Colonic mucosa (tissue), 4 donors: ENCODE measurements around the gene CEP95. TPM values are rescaled to one million over a fixed set of nuclear protein-coding genes. Genes with fewer than 3 reads are reported as not detected.

Source experiments
- DNase-seq: peaks from one replicate; pipeline ENCODE4 v3.0.0-alpha.2; 2020
- H3K27ac ChIP-seq: fragments of 200-600 bp; one replicate; pipeline ENCODE4 v1.8.0; 2021
- H3K27me3 ChIP-seq: fragments of 200-600 bp; one replicate; pipeline ENCODE4 v1.8.0; 2021
- H3K36me3 ChIP-seq: fragments of 200-600 bp; one replicate; pipeline ENCODE4 v1.8.0; 2021
- H3K4me1 ChIP-seq: fragments of 200-600 bp; one replicate; pipeline ENCODE4 v1.8.0; 2021; ENCODE audit warnings: mild to moderate bottlenecking
- H3K4me3 ChIP-seq: fragments of 200-600 bp; one replicate; pipeline ENCODE4 v1.8.0; 2021
- H3K9ac ChIP-seq, 2 donors: one replicate each; pipeline ENCODE4 v1.7.0; 2013; ENCODE audit warnings: control low read depth in 2 of 2, low read depth in 2 of 2, low read length in 2 of 2
- H3K9me3 ChIP-seq: fragments of 200-600 bp; one replicate; pipeline ENCODE4 v1.8.0; 2021
- CTCF ChIP-seq: fragments of 200-600 bp; IDR thresholded peaks from one replicate; pipeline ENCODE4 v1.8.0; 2022; ENCODE audit warnings: antibody characterized with exemption, mild to moderate bottlenecking
- intact Hi-C: fragments of 100-400 bp; cut with DNase I; formaldehyde crosslinking; loops from one replicate; pipeline ENCODE4 v1.14.1; 2022
- total RNA-seq, 2 donors: library from RNA; stranded (reverse); fragmentation: NEBNext Ultra II Directional in 1 of 2; extraction: Animal tissue kit (Norgen Biotek cat#: 25700) in 1 of 2; gene quantifications; one replicate each; pipeline ENCODE4 v1.2.1, GENCODE V29; 2021
- donor health status: healthy.
- donor health status: DM: no; HTN: no; CAD: no.
- donor health status: DM: no; HTN: no; CAD: no.

Gene CEP95
- total RNA-seq, 2 donors from 2014 or later = 26.4 to 28.5 TPM

GRCh38 chr17:64515419-64515818, 8.6 kb downstream of the CEP95 start:
- TF ChIP-seq CTCF = no peak
- H3K27me3 ChIP-seq = no peaks in the 10 kb centered on the region
- no peaks in the 10 kb centered on the region for H3K4me1 ChIP-seq
- intact Hi-C loops = no loop called here
- no peak overlapping the region for H3K27ac ChIP-seq
- H3K9me3 ChIP-seq = no peaks in the 10 kb centered on the region
- DNase-seq = no peak
- H3K9ac ChIP-seq = no peak overlapping the region
- H3K4me3 ChIP-seq = no peak overlapping the region
- peaks cover 4% of the 10 kb centered on the region for H3K36me3 ChIP-seq

GRCh38 chr17:64515829-64516228, 9.1 kb downstream of the CEP95 start:
- Histone ChIP-seq H3K9me3 (no peaks in the 10 kb centered on the region), H3K9ac (no peak overlapping the region), H3K27me3 (no peaks in the 10 kb centered on the region), H3K27ac (no peak overlapping the region), H3K36me3 (peaks cover 4% of the 10 kb centered on the region), H3K4me3 (no peak overlapping the region), H3K4me1 (no peaks in the 10 kb centered on the region)
- DNase-seq = no peak
- no peak for TF ChIP-seq CTCF
- intact Hi-C loops = no loop called here

GRCh38 chr17:64519601-64520000, 12.8 kb downstream of the CEP95 start:
- no peak overlapping the region for H3K27ac ChIP-seq
- intact Hi-C loops = no loop called here
- peaks cover 4% of the 10 kb centered on the region for H3K36me3 ChIP-seq
- DNase-seq = no peak
- no peak for TF ChIP-seq CTCF
- no peak overlapping the region for H3K4me3 ChIP-seq
- no peaks in the 10 kb centered on the region for H3K27me3 ChIP-seq
- no peaks in the 10 kb centered on the region for H3K4me1 ChIP-seq
- no peak overlapping the region for H3K9ac ChIP-seq
- H3K9me3 ChIP-seq = no peaks in the 10 kb centered on the region

GRCh38 chr17:64520359-64520758, 13.6 kb downstream of the CEP95 start:
- intact Hi-C loops = no loop called here

GRCh38 chr17:64527914-64528313, 21.1 kb downstream of the CEP95 start:
- H3K9ac ChIP-seq = no peak overlapping the region
- no peaks in the 10 kb centered on the region for H3K9me3 ChIP-seq
- no peak overlapping the region for H3K4me3 ChIP-seq
- H3K27ac ChIP-seq = no peak overlapping the region
- no peak for DNase-seq
- intact Hi-C loops = no loop called here
- no peak for TF ChIP-seq CTCF
- H3K36me3 ChIP-seq = peaks cover 16% of the 10 kb centered on the region
- H3K4me1 ChIP-seq = no peaks in the 10 kb centered on the region
- no peaks in the 10 kb centered on the region for H3K27me3 ChIP-seq

More at GRCh38 chr17:64520359-64520758, 13.6 kb downstream of the CEP95 start:
- no peak for TF ChIP-seq CTCF
- H3K9ac ChIP-seq = no peak overlapping the region
- peaks cover 4% of the 10 kb centered on the region for H3K36me3 ChIP-seq
- H3K4me3 ChIP-seq = no peak overlapping the region
- no peaks in the 10 kb centered on the region for H3K9me3 ChIP-seq
- no peaks in the 10 kb centered on the region for H3K4me1 ChIP-seq
- no peak for DNase-seq
- H3K27me3 ChIP-seq = no peaks in the 10 kb centered on the region
- H3K27ac ChIP-seq = no peak overlapping the region

GRCh38 chr17:64529221-64529620, 22.4 kb downstream of the CEP95 start:
- peaks cover 16% of the 10 kb centered on the region for H3K36me3 ChIP-seq

More at GRCh38 chr17:64529221-64529620, 22.4 kb downstream of the CEP95 start:
- no peak for TF ChIP-seq CTCF
- Histone ChIP-seq H3K27ac (no peak overlapping the region), H3K4me1 (no peaks in the 10 kb centered on the region), H3K27me3 (no peaks in the 10 kb centered on the region), H3K9ac (no peak overlapping the region), H3K4me3 (no peak overlapping the region), H3K9me3 (no peaks in the 10 kb centered on the region)
- no peak for DNase-seq
- intact Hi-C loops = no loop called here
